RPMI7951 (cell line): ENCODE data around the gene FRMD8. TPM values are rescaled to one million over a fixed set of nuclear protein-coding genes. Genes with fewer than 3 reads are reported as not detected.
A peak's percentile ranks its signal among the peaks of the same experiment; 100 is the strongest.

Experiments used
- DNase-seq: peaks from one replicate; pipeline ENCODE4 v3.0.0-alpha.2; 2012; ENCODE audit warnings: low read depth
- total RNA-seq: library from RNA; depleted of rRNA; stranded (reverse); fragments of >200 nt; shearing (Covaris generic); gene quantifications from 2 replicates; pipeline ENCODE4 v1.2.3, GENCODE V29; 2014

FRMD8 gene
- total RNA-seq, 1 experiment from 2014 or later, result 21.9 TPM

DNA sequence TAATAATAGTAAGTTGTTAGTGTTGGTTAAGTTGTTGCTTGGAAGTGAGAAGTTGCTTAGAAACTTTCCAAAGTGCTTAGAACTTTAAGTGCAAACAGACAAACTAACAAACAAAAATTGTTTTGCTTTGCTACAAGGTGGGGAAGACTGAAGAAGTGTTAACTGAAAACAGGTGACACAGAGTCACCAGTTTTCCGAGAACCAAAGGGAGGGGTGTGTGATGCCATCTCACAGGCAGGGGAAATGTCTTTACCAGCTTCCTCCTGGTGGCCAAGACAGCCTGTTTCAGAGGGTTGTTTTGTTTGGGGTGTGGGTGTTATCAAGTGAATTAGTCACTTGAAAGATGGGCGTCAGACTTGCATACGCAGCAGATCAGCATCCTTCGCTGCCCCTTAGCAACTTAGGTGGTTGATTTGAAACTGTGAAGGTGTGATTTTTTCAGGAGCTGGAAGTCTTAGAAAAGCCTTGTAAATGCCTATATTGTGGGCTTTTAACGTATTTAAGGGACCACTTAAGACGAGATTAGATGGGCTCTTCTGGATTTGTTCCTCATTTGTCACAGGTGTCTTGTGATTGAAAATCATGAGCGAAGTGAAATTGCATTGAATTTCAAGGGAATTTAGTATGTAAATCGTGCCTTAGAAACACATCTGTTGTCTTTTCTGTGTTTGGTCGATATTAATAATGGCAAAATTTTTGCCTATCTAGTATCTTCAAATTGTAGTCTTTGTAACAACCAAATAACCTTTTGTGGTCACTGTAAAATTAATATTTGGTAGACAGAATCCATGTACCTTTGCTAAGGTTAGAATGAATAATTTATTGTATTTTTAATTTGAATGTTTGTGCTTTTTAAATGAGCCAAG is 38.9 kb downstream of the FRMD8 start:
- DNase-seq, result peak; percentile 78

DNA sequence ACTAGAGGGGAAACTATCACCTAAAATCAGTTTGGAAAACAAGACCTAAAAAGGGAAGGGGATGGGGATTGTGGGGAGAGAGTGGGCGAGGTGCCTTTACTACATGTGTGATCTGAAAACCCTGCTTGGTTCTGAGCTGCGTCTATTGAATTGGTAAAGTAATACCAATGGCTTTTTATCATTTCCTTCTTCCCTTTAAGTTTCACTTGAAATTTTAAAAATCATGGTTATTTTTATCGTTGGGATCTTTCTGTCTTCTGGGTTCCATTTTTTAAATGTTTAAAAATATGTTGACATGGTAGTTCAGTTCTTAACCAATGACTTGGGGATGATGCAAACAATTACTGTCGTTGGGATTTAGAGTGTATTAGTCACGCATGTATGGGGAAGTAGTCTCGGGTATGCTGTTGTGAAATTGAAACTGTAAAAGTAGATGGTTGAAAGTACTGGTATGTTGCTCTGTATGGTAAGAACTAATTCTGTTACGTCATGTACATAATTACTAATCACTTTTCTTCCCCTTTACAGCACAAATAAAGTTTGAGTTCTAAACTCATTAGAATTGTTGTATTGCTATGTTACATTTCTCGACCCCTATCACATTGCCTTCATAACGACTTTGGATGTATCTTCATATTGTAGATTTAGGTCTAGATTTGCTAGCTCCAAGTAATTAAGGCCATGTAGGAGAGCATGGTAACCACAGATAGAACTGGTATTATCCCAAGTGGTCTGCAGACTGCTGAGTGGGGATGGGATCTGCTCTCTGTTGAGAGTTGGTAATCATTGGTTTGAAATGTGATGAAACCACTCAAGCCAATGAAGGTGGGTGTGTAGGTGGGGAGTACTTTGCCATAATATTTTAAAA is 39.8 kb downstream of the FRMD8 start:
- DNase-seq, result peak; percentile 88

DNA sequence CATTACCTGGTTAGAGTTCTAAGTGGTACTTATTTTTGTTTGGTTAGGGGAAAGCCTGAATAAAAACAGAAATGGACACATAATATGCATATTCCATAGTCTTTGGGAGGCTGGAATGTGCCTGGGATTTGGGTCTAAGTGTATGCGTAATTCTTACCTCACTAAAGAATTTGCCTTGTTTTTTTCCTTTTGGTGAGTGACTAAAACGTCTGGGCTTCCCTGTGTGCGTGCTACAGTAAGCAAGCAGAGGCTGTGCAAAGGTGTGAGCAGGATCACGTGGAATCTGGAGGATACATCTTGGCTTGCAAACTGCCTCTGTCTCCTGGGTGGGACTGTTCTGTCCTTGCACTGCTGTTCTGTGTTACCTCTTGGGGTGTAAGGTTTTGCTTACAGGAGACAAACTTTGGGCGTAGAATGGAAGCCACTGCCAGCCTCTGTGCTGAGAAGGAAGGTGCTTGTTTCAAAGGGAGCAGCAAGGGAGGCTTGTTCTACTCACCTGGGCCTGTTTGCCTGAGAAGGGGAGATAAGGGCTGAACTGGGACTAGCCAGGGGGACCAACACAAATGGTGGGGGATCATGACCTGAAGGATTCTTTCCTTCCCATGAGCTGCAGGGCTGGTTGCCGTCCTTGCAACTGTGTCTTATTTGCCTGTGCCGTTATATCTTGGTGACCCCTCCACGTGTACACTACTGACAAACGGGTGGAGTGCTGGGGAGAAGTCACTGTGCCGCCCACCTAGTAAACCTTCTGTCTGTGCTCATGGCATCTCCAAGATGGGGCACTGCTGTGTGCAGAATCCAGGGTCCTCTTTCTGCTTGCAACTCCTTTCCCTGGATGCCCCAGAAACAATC is 40.6 kb downstream of the FRMD8 start:
- DNase-seq, result peak; percentile 63

DNA sequence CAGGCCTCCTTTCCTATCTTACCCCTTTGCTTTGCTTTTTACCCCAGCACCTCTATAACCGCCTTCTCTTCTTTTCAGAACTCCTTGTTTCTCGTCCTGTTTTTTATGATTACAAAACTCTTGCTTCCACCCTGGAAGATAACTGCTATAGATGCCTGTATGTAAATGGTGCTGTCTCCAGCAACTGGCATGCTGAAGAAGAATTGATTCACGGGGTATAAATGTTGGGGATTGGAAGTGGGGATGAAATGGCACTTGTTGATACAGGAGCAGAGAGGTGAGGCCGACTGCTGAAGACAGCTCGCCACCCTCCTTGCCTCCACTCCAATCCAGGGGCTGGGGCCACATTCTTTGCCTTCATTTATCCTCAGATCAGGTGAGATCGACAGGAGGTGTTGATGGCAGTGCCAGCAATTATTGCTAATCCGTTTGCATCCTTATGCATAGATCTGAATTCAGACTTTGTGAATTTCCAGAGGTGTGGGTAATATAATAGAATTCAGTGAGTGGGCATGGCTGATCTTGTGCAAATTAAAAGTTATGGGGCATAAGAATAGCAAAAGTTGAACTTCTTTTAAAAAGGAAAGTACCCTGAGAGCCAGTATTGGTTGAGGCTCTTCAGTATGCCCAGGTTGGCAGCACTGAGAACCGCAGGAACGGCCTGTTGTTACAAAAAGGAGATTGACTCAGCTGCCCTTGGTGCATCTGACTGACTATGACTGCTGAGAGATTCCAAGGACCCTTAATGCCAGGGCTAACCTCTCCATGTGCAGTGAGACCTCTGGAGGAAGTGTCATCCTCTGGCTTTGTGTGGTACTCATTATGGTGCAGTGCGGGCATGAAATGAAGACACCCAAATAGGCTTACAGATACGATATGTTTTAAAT is 41.5 kb downstream of the FRMD8 start:
- peak; percentile 72 for DNase-seq

DNA sequence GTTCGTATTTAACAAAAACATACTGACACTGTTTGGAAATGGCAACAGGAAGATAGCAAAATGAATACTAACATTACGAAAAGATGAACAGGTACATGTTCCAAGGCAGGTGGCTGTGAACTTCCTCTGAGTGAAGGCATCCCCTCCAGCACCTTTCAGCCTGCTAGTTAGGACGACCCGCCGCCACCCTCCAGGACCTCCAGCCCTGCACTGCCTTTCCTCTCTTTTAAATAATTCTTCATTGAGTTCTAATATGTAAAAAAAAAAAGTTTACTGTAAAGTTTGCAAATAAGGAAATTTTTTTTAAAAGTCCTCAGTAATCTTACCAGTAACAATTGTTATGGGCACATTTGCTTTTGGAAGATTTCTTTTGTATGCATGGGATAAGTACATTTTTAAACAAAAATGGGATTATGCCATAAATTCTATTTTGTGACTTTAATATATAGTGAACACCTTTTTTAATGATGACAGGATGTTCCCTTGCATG is 42.2 kb downstream of the FRMD8 start:
- DNase-seq, result no peak

DNA sequence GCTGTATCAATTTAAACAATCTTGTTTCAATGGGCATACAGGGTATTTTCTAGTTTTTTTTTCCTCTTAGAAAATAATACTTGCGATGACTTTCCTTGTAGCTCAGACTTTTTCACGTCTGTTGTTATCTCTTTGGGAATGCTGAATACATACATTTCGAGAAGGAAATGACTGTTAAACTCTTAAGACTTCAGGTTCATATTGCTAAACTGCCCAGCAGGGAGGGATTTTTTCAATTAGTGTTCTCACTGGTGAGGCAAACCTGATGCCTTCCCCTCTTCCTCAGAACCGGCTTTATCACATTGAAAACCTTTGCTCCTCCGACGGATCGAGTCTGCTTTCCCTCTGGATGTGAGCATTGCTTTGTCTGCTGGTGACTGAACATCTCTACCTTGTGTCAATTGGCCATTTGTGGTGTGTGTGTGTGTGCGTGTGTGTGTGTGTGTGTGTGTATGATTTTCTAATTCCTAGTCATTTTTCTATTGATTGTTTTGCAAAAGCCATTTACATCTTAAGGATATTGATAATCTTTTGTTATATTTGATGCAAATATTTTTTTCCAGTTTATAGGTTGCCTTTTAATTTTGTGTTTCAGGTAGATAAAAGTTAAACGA is 42.7 kb downstream of the FRMD8 start:
- peak; percentile 61 for DNase-seq

DNA sequence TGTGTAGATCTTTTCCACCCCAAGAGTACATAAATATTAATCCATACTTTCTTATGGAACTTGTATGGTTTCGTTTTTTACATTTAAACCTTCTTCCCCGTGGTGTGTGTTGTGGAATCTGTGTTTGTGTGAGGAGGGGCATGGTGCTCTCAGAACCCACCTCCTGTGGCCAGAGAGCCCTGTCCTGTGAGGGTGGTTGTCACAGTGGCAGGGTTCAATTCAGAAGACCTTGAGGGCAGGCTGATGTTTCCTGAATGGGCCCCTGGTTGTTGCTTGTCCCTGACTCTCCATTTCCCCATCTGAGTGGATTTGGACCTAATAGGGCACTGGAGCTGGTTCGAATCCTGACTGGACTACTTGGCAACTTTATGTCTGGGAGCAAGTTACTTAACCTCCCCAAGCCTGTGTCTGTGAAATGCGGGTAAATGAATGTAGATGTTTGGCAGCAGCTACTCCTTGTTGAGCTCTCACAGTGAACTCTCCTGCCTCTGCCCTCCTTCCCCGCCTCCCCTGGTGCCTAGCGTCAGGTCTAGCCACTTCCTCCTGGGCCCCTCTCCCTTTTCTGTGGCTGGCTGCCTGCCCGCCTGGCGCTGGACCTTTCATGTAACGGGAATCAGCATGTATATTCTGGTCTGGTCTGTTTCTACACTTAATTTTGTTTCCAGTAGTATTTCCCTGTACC is 43.4 kb downstream of the FRMD8 start:
- DNase-seq, result peak; percentile 67

DNA sequence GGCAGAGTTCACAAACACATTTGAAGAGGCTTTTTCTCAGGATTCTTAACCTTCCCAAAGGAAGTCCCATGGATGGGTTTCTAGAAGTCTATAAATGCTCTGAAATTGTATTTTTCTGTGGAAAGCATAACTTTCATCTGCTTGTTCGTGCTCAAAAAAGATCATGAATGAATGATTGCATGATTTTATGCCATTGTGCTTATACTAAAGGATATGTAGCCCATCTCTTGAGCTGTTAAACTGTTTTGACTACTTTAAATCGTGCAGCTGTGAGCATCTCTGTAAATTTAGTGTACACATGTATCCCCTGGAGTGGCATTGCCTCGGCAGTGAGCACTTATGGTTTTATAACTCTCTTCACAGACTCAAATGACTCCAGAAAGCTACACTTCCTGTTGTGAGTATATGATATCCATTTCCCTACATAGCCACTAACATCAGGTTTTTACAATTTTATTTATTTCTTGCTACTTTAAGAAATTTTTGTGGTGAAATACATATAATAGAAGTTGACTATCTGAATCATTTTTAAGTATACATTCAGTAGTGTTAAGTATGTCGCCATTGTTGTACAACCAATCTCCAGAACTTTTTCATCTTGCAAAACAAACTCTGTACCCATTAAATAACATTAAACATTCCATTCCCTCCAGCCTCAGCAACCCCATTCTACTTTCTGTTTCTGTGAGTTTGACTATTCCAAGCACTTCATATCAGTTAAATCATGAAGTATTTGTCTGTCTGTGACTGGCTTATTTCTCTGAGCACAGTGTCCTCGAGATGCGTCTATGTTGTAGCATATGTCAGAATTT is 44.2 kb downstream of the FRMD8 start:
- DNase-seq, result no peak

DNA sequence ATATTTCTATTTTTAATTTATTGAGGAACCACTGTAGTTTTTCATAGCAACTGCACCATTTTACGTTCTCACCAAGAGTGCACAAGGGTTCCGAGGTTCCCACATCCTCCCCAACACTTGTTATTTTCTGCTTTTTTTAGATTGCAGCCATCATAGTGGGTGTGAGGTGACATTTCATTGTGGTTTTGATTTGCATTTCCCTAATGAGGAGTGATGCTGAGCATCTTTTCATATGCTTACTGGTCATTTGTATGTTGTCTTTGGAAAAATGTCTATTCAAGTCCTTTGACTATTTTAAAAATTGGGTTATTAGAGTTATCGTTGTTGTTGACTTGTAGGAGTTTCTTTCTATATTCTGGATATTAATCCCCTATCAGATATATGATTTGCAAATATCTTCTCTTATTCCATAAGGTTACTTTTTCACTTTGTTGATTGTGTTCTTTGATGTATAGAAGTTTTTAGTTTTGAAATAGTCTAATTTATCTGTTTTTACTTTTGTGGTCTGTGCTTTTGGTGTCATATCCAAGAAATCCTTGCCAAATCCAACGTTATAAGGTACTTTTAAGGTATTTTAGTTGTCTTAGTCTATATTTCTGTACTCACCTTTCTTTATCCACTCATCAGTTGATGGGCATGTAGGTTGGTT is 45.1 kb downstream of the FRMD8 start:
- no peak for DNase-seq

DNA sequence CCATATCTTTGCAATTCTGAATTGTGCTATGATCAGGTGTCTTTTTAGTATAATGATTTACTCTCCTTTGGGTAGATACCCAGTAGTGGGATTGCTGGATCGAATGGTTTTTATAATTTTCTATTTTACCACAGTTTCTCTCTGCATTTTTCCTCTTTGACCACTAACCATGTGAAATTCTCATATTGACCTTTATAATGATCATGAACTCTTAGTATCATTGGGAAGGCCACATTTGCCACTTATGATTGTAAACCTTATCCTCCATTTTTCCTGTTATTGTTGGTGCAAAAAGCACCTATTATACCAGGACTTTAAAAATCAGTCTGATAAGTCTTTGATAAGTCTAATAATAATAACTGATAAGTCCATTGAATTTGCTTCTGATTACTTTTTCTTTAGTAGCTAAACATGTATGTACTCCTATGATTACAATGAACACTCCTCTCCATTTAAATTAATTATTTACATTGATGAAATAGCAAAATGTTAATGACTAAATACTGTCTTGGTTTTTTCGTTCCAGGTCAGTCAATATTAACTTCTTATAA is 45.7 kb downstream of the FRMD8 start:
- no peak for DNase-seq

DNA sequence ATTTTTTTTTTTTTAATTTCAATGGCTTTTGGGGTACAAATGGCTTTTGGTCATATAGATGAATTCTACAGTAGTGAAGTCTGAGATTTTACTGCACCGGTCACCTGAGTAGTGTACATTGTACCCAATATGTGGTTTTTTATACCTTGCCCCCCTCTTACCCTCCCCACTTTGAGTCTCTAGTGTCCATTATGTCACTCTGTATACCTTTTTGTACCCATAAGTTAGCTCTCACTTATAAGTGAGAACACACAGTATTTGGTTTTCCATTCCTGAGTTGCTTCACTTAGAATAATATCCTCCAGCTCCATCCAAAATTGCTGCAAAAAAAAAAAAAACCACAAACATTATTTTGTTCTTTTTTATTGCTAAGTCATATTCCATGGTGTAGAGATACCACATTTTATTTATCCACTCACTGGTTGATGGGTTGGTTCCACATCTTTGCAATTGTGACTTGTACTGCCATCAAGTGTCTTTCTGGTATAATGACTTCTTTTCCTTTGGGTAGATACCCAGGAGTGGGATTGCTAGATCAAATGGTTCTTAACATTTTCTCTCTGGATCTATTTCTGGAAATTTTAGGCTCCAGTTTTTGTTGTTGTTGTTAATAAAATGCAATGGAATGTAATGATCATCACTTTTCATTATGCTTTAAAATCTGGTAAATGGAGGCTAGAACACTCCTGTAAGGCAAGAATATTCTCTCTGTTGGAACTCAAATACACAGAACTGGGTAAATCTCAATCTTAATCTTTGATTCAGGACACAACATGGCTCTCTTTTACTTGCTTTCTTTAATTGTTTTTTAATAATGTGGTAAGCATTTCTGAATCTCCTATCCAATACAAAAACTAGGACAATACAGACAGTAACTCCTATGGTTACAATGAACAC is 46.5 kb downstream of the FRMD8 start:
- peak; percentile 55 for DNase-seq

DNA sequence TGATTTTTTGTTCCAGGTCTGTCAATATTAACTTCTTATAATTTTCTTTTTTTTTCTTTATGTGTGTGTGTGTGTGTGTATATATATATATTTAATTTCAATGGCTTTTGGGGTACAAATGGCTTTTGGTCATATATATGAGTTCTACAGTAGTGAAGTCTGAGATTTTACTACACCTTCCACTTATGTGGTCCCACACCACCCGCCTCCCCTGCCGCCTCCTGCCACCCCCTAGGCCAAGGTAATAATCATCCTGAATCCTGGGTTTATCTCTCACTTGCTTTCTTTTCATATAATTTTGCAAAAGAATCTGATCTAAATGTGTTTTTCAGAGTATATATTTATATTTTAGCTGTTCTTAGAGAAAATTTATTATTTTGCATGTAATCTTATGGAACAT is 47.2 kb downstream of the FRMD8 start:
- DNase-seq, result no peak

DNA sequence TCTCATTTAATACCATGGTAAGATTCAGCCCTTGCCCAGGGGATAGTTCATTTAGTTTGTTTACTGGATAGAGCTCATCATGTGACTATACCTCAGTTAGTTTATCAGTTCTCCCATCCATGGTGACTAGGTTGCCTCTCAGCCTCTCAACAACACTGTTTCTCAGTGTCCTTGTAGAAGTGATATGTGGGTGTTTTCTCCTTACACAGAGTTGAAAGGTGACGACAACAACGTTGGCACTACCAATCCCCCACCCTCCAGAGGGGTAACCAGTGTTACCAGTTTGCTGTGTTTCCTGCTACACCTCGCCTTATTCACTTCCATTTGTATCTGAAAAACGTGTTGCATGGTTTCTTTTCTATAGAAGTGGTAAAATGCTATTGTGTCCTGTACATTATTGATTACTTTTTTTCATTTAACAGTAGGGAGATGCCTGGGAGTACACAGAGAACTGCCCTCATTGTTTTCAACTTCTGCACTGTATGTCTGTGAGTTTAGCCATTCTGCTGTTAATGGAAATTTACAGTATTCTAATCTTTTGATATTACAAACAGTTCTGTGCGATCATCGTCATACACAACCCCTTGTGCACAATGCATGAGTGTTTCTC is 47.7 kb downstream of the FRMD8 start:
- DNase-seq, result no peak

DNA sequence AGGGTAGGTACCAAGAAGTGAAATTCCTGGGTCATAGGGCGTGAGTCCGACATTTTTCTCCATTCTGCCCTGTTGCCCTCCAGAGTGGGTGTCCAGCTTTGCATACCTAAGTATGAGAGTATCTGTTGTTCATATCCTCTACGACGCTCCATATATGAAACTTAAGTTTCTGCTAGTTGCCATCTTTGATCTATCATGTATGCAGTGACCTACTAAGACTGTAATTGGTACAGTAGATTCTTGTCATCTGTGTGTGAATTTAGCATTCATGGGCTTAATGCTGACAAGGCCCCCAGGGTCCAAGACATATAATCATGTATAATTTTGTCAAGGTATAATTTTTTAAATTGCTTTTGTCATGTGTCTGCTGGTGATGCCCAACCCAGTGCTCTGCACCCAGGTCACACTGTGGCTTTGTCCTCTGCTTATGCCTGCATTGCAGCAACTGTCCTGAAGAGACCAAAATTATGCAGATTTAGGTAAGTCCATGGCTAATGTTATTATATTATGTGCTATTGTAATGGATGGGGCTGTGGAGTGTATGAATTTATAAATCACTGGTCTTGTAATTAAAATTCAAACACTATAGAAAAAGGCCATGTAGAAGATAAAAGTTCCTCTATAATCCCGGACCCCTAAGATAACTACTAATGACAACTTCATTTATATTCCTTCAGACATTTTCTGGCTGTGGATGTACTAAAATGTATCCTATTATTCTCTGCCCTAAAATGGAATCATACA is 48.4 kb downstream of the FRMD8 start:
- no peak for DNase-seq

DNA sequence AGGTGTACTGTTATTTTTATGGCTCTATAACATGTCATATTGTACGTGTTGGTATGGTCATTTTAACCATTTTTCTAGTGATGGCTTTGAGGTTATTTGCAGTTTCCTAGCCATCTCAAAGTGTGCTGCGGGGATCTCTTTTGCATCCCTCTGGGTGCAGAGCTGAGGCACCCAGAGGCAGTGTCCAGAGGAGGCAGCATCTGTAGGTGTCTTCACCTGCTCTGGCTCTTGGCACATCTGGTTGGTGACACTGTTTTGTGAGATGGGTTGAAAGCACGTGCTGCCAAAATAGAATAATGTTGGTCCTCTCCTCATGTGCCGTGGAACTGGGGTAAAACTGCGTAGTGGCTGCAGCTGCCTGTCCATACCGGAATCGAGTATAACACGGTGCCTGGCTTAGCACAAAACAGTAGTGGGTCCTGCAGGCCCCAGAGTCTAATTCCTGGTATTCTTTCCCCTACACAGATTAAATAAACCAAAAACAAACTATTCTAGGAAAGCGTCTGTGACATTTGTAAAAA is 49.0 kb downstream of the FRMD8 start:
- no peak for DNase-seq
